WTC11 (cell line): ENCODE data around the gene C14orf132.

Source experiments
- ELF4 ChIP-seq: sonication (generic); formaldehyde crosslinking; IDR thresholded peaks from 2 replicates; pipeline ENCODE4 v1.8.1; 2022; ENCODE audit warnings: low read depth, mild to moderate bottlenecking, moderate library complexity, missing genetic modification reagents
- ZNF219 ChIP-seq: sonication (generic); formaldehyde crosslinking; IDR thresholded peaks from 2 replicates; pipeline ENCODE4 v1.8.0; 2023; ENCODE audit warnings: missing genetic modification reagents, mild to moderate bottlenecking, borderline replicate concordance
- TF ChIP-seq, protein P1 (sequence below): fragments of 200-600 bp; IDR thresholded peaks from 2 replicates; pipeline ENCODE4 v1.8.0; 2022; ENCODE audit warnings: antibody characterized with exemption

- no peak for TF ChIP-seq ZNF219
- no peak for TF ChIP-seq ELF4 (CRISPR knock-in tag)
- TF ChIP-seq, protein P1, sequence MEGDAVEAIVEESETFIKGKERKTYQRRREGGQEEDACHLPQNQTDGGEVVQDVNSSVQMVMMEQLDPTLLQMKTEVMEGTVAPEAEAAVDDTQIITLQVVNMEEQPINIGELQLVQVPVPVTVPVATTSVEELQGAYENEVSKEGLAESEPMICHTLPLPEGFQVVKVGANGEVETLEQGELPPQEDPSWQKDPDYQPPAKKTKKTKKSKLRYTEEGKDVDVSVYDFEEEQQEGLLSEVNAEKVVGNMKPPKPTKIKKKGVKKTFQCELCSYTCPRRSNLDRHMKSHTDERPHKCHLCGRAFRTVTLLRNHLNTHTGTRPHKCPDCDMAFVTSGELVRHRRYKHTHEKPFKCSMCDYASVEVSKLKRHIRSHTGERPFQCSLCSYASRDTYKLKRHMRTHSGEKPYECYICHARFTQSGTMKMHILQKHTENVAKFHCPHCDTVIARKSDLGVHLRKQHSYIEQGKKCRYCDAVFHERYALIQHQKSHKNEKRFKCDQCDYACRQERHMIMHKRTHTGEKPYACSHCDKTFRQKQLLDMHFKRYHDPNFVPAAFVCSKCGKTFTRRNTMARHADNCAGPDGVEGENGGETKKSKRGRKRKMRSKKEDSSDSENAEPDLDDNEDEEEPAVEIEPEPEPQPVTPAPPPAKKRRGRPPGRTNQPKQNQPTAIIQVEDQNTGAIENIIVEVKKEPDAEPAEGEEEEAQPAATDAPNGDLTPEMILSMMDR = no peak
Observed at GRCh38 chr14:96103075-96103474, 63.9 kb downstream of the C14orf132 start.
